Measurements from ENCODE around the gene RND3. TPM values are rescaled to one million over a fixed set of nuclear protein-coding genes. Genes with fewer than 3 reads are reported as not detected.

Gene RND3
- total RNA-seq, 6 donors from 2014 or later: 13.0 to 40.0 (median 26.7) TPM

DNA sequence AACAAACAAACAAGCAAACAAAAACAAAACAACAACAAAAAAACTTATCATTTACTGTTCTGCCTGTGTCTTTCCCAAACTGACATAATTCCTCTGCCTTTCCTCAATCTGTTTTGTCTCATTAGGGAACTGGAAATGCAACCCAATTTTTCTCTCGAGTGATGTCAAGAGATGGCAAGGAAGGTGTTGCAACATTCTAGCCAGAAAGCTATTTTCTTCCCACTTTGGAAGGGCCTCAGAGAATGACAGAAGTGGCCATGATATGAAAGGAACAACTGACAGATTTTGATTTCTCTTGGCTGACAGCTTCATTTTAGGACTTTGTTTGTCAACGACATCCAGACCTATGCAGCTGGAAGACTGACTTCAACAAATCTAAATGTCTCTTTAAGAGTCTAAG is 24.7 kb downstream of the RND3 start:
- no peak for DNase-seq

DNA sequence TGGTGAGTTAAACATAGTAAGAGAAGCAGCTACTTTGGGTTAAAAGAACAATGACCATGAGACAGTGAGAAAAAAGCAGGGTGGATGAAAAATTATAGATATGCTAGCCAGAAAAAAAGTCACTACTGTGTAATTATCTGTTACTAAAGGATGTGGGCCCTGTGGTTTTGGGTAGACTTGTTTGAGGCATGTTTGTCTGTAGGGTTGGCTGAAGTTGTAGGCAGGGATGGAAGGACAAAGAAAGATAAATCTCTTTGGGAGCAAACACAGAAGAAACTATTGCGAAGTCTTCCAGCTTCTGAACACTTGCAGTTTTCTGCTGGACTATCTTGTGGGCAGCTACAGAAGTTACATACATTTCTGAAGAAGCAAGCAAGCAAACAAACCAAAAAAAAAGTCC is 28.2 kb downstream of the RND3 start:
- TF ChIP-seq, protein P1, sequence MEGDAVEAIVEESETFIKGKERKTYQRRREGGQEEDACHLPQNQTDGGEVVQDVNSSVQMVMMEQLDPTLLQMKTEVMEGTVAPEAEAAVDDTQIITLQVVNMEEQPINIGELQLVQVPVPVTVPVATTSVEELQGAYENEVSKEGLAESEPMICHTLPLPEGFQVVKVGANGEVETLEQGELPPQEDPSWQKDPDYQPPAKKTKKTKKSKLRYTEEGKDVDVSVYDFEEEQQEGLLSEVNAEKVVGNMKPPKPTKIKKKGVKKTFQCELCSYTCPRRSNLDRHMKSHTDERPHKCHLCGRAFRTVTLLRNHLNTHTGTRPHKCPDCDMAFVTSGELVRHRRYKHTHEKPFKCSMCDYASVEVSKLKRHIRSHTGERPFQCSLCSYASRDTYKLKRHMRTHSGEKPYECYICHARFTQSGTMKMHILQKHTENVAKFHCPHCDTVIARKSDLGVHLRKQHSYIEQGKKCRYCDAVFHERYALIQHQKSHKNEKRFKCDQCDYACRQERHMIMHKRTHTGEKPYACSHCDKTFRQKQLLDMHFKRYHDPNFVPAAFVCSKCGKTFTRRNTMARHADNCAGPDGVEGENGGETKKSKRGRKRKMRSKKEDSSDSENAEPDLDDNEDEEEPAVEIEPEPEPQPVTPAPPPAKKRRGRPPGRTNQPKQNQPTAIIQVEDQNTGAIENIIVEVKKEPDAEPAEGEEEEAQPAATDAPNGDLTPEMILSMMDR (IDR thresholded peaks at IDR 0.05): no peak
- Histone ChIP-seq H3K4me3 (no peak overlapping the region), H3K4me1 (no peaks in the 10 kb centered on the region), H3K27ac (no peak overlapping the region), H3K9me3 (no peaks in the 10 kb centered on the region), H3K27me3 (no peaks in the 10 kb centered on the region), H3K36me3 (no peaks in the 10 kb centered on the region)
- 64 to 100% methylated on average over 1 of the region's 1 CpG for WGBS, 2 donors
- no peak for ATAC-seq (ENCODE audit: low FRiP score in 2 of 2)
- DNase-seq: no peak

More for the DNA sequence above, 24.7 kb downstream of the RND3 start:
- H3K9me3 ChIP-seq: no peaks in the 10 kb centered on the region
- WGBS, 2 donors: 47 to 64% methylated on average over 2 of the region's 2 CpGs
- H3K4me1 ChIP-seq: peaks cover 0 to 5% (median 2%) of the 10 kb centered on the region in 4 donors
- no peak overlapping the region for H3K27ac ChIP-seq
- ATAC-seq (ENCODE audit: low FRiP score in 2 of 2): no peak
- H3K36me3 ChIP-seq: no peaks in the 10 kb centered on the region
- no peak overlapping the region for H3K4me3 ChIP-seq
- no peaks in the 10 kb centered on the region for H3K27me3 ChIP-seq
- TF ChIP-seq, protein P1 (IDR thresholded peaks at IDR 0.05): no peak
- no peak for TF ChIP-seq EP300 (IDR thresholded peaks at IDR 0.05)
- no peak for TF ChIP-seq POLR2A (IDR thresholded peaks at IDR 0.05)
- TF ChIP-seq POLR2AphosphoS5 (IDR thresholded peaks at IDR 0.05): no peak

DNA sequence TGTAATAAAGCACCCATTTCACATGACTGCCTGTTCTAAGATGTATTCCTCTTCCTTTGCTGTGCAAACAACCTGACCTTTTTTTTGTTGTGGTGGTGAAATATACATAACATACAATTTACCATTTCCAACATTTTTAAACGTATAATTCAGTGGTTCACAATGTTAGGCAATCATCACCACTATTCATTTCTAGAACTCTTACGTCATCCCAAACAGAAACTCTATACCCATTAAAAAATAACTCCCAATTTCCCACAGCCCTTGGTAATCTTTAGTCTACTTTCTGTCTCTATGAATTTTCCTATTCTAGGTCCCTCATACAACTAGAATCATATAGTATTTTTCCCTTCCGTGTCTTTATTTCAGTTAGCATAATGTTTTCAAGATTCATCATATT is 36.7 kb downstream of the RND3 start:
- no peaks in the 10 kb centered on the region for H3K4me1 ChIP-seq
- 77 to 83% methylated on average over 3 of the region's 3 CpGs for WGBS, 2 donors
- no peak overlapping the region for H3K27ac ChIP-seq
- TF ChIP-seq POLR2AphosphoS5 (IDR thresholded peaks at IDR 0.05): no peak
- no peak for TF ChIP-seq EP300 (IDR thresholded peaks at IDR 0.05)
- no peak for TF ChIP-seq POLR2A (IDR thresholded peaks at IDR 0.05)
- TF ChIP-seq, protein P1 (IDR thresholded peaks at IDR 0.05): no peak
- no peaks in the 10 kb centered on the region for H3K9me3 ChIP-seq
- DNase-seq (no peak), ATAC-seq (ENCODE audit: low FRiP score in 2 of 2) (no peak)
- no peaks in the 10 kb centered on the region for H3K36me3 ChIP-seq
- no peaks in the 10 kb centered on the region for H3K27me3 ChIP-seq
- no peak overlapping the region for H3K4me3 ChIP-seq

DNA sequence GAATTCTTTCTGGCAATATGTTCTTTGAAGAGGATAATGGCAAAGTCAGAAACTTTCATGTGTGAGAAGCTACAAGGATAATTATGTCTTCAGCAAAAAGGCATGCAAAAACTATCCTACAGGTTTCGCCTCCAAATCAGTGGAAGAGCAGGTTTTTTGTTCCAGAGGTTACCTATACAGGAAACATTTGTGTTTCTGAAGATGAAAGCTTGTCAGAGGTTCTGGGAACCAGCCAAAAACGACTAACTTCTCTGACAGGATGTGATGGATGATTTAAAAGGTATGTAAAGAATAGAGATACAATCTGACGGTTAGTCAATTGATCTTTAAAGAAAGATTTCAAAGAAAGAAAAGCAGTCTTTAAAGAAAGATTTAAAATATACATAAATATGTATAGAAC is 37.6 kb downstream of the RND3 start:
- Histone ChIP-seq H3K9me3 (no peaks in the 10 kb centered on the region), H3K36me3 (no peaks in the 10 kb centered on the region), H3K4me3 (no peak overlapping the region), H3K27me3 (no peaks in the 10 kb centered on the region), H3K27ac (no peak overlapping the region), H3K4me1 (no peaks in the 10 kb centered on the region)
- ATAC-seq (ENCODE audit: low FRiP score in 2 of 2): no peak
- TF ChIP-seq POLR2AphosphoS5 (IDR thresholded peaks at IDR 0.05) (no peak), POLR2A (IDR thresholded peaks at IDR 0.05) (no peak), EP300 (IDR thresholded peaks at IDR 0.05) (no peak)
- TF ChIP-seq, protein P1 (IDR thresholded peaks at IDR 0.05): no peak
- no peak for DNase-seq
- 31 to 32% methylated on average over 3 of the region's 3 CpGs for WGBS, 2 donors

DNA sequence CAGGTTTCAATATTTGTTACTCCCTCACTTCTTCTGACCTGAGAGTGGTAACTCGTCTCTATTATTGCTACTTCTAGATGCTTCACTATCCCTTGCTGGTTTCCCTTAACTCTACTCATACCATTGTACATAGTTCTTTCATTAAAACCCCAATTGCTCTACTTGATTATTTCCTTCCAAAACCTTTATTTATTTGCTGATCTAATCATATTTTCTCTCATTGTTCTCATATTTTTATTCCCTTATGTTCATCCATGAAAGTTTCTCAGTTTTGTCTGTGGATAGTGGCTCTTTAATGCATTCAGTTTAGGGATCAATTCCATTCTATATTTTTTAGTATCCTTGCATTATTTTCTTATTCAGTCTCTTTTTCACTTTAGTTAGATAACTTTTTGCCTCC is 42.1 kb downstream of the RND3 start:
- 79 to 90% methylated on average over 1 of the region's 1 CpG for WGBS, 2 donors
- no peak for ATAC-seq (ENCODE audit: low FRiP score in 2 of 2)
- no peaks in the 10 kb centered on the region for H3K27me3 ChIP-seq
- no peak overlapping the region for H3K27ac ChIP-seq
- no peak overlapping the region for H3K4me3 ChIP-seq
- no peaks in the 10 kb centered on the region for H3K4me1 ChIP-seq
- TF ChIP-seq EP300 (IDR thresholded peaks at IDR 0.05) (no peak), POLR2A (IDR thresholded peaks at IDR 0.05) (no peak), POLR2AphosphoS5 (IDR thresholded peaks at IDR 0.05) (no peak)
- TF ChIP-seq, protein P1 (IDR thresholded peaks at IDR 0.05): no peak
- H3K36me3 ChIP-seq: no peaks in the 10 kb centered on the region
- no peak for DNase-seq
- H3K9me3 ChIP-seq: no peaks in the 10 kb centered on the region

All from upper lobe of left lung (tissue), 6 donors.